AG10803 (cell line): ENCODE results near the gene RAC2.

Experiments
- DNase-seq: peaks from one replicate; pipeline ENCODE4 v3.0.0; 2010; ENCODE audit warnings: low read depth
- H3K4me3 ChIP-seq: 2 replicates; pipeline ENCODE4 v1.5.1; 2011; ENCODE audit warnings: mild to moderate bottlenecking, low read length, control low read depth
- TF ChIP-seq, protein P1 (sequence below): conservative IDR thresholded peaks from 2 replicates; pipeline ENCODE4 v1.5.1; 2011; ENCODE audit warnings: mild to moderate bottlenecking, low read length, control low read depth, inconsistent platforms

The RAC2 gene

DNA sequence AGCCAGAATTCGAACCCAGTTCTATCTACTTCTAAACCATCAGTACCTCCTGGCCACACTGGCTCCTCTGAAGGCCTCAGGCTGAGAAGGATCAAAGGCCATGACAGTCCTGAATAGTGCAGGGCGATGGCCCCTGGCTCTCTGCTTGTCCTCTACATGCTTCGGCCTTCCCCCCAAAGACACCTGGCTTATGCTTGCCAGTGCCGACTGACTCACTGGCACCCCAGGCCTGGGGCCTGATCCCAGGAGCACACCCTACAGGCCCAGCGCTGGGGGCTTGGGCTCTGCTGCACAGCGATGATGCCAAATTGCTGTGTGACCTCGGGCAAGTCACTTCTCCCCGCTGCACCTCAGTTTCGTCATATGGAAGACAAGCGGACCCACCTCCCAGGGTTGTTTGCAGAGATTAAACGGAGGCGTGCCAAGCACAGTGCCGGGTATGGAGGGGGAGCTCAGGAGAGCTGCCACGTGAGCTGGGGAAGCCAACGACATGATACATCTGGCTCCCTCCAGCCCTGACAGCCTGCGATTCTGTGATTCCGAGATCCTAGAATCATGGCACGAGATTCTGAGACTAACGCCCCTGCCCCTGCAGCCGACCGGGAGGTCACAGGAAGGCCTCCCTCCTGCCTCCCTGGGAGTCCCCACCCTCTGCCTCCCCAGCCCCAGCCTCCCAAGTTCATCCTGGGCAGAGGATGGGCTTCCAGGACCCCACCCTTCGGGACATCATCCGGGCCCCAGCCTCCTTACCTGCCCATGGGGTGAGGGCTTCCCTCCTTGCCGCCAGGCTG is 32.8 kb downstream of the RAC2 start:
- TF ChIP-seq, protein P1, sequence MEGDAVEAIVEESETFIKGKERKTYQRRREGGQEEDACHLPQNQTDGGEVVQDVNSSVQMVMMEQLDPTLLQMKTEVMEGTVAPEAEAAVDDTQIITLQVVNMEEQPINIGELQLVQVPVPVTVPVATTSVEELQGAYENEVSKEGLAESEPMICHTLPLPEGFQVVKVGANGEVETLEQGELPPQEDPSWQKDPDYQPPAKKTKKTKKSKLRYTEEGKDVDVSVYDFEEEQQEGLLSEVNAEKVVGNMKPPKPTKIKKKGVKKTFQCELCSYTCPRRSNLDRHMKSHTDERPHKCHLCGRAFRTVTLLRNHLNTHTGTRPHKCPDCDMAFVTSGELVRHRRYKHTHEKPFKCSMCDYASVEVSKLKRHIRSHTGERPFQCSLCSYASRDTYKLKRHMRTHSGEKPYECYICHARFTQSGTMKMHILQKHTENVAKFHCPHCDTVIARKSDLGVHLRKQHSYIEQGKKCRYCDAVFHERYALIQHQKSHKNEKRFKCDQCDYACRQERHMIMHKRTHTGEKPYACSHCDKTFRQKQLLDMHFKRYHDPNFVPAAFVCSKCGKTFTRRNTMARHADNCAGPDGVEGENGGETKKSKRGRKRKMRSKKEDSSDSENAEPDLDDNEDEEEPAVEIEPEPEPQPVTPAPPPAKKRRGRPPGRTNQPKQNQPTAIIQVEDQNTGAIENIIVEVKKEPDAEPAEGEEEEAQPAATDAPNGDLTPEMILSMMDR = no peak
- no peak for DNase-seq
- no peak overlapping the region for H3K4me3 ChIP-seq

DNA sequence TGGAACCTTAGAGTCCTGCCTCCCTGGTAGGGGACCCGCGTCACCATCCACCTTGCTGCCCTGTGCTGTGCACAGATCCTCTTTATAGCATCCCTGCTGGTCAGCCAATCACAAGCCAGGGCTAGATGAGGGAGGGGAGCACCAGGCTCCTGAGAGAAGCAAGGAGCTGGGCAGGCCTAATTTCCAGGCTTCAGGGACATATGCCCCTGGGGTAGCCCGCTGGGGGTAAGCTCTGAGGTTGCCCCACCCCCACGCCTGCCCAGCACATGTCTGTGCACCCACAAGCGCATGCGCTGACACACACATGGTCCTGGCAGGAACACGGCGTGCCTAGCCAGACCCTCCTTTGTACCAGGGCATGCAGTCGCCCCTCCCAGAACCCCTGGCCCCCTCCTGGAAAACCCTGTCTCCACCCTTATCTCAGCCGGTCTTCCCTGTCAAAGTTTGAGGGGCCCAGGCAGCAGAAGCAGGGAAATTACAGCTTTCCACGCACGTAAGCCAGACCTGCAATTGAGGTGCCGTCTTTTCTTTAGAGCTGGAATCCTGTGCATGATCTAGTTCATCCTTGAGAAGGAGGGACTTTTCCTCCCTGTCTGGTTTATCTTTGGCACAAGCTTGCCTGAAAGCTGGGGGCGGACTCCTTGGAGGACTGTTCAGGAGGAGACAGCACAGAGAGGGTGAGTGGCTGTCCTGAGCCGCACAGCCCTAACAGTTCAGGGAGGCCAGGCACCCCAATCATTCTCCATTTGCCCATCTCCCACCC is 33.8 kb downstream of the RAC2 start:
- TF ChIP-seq, protein P1 = no peak
- DNase-seq = no peak
- no peak overlapping the region for H3K4me3 ChIP-seq

- H3K4me3 ChIP-seq = no peak overlapping the region
- TF ChIP-seq, protein P1 = no peak
- no peak for DNase-seq
These were observed 34.8 kb downstream of the RAC2 start for GRCh38 chr22:37209140-37209845.

GRCh38 chr22:37208401-37209139 is 35.5 kb downstream of the RAC2 start:
- TF ChIP-seq, protein P1 = no peak
- H3K4me3 ChIP-seq = no peak overlapping the region
- no peak for DNase-seq

DNA sequence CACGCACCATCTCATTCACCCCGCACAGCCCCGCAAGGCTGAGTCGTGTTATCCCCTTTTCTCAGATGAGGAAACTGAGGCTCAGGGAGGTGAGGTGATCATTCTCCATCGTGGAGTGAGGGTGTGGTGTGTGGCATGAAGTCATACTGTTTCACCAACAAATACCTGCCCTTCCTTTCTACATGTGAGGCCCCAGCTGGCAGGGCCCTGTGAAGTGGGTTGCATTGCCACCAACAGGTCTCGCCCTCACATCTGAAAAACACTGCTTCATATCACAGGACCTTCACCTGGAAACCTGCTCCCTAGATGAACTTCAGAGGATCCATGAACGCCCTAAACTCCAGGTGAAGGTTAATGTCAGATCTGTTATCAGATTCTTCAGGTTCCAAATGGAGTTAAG is 36.1 kb downstream of the RAC2 start:
- no peak overlapping the region for H3K4me3 ChIP-seq
- TF ChIP-seq, protein P1 = no peak
- no peak for DNase-seq

DNA sequence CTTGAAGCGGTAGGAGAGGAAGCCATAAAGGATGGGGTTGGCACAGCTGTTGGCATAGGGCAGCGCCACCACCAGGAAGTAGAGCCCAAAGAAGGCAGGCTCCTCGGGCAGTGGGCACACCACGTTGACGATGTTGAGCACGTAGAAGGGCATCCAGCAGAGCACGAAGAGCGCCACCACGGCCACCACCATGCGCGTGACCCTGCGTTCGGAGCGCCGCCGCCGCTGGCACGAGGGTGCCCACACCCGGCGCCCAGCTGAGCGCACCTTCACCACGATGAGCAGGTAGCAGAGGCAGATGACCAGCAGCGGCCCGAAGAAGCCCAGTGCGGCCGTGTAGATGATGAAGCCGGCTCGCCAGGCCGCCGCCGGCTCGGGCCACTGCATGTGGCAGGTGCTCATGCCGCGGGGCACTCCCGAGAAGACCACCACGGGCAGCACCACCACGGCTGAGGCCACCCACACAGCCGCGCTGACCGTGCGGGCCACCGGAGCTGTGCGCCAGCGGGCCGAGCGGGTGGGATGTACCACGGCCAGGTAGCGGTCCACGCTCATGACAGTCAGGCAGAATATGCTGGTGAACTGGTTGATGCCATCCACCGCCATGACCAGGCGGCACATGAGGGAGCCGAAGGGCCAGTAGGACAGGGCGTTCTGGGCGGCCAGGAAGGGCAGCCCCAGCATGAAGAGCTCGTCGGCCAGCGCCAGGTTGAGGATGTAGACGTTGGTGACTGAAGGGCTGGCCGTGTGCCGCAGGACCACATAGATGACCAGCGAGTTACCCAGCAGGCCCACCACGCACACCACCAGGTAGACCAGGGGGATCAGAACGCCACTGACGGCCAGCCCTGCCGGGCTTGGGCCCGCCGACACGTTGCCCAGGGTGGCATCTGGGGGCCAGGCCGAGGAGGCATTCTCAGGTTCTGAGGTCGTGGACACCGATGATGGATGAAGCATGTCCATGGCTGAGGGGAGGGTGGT is 36.9 kb downstream of the RAC2 start:
- DNase-seq = no peak
- TF ChIP-seq, protein P1 = no peak

More for the DNA sequence above, 36.9 kb downstream of the RAC2 start:
- no peak overlapping the region for H3K4me3 ChIP-seq
